Left colon (tissue), 2 donors: ENCODE results near the gene GNB1. TPM values are rescaled to one million over a fixed set of nuclear protein-coding genes. Genes with fewer than 3 reads are reported as not detected.
A peak's percentile ranks its signal among the peaks of the same experiment; 100 is the strongest.

Experiments
- ATAC-seq: fragments of 200-7000 bp; cut with Tn5 transposase; one replicate; pipeline ENCODE4 v1.9.1; 2020; ENCODE audit warnings: mild to moderate bottlenecking, moderate library complexity
- DNase-seq, 2 donors: peaks; one replicate each; pipeline ENCODE4 v3.0.0-alpha.2; 2020
- intact Hi-C, 2 donors: fragments of 100-400 bp; cut with DNase I in 1 of 2; cut with micrococcal nuclease in 1 of 2; formaldehyde crosslinking; loops; one replicate each; pipeline versions ENCODE4 v1.11.2 to v1.14.0; 2022; cut with DNase I, micrococcal nuclease
- total RNA-seq, 2 donors: library from RNA; stranded (reverse); fragmentation: NEBNext Ultra II Directional; extraction: Animal tissue kit (Norgen Biotek cat#: 25700); gene quantifications; one replicate each; pipeline ENCODE4 v1.2.1, GENCODE V29; 2021
- donor health status: DM: no; HTN: no; CAD: no.
- donor health status: DM: yes; HTN: yes; CAD: no.

Gene GNB1
- total RNA-seq, 2 donors from 2014 or later = 308 to 326 TPM

DNA sequence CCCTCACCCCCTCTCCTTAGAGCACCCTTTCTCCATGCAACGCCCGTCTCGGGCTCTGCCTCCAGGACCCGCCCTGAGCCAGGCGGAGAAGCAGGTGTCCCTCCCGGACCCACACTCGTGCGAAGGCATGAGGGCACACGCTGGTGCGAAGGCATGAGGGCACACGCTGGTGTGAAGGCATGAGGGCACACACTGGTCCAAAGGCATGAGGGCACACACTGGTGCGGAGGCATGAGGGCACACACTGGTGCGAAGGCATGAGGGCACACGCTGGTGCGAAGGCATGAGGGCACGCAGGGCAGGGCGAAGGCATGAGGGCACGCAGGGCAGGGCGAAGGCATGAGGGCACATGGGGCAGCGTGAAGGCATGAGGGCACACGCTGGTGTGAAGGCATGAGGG lies 34.0 kb upstream of the GNB1 start:
- peak in 1 of 2 donors; percentile 27 for DNase-seq
- intact Hi-C loops = no loop called here
- ATAC-seq = no peak

DNA sequence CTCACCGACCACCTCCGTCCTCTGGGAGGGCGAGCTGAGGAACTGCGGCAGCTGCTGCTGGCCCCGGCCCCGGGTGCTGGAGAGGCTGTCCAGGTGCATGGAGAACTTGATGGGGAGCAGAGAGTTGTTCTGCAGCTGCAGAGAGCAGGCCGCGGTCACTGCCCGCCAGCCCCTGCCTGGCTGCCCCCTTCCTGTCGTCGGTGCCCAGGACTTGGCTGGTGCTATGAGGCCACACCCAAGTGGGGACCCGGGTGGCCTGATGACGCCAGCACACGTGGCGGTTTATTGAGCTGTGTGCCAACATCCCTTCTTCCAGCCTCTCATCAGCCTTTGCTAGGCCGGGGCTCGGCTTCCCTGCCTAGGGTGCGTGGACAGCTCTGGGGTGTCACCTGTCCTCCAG lies 33.5 kb upstream of the GNB1 start:
- intact Hi-C loops = no loop called here
- DNase-seq = peak in 1 of 2 donors; percentile 35
- no peak for ATAC-seq

DNA sequence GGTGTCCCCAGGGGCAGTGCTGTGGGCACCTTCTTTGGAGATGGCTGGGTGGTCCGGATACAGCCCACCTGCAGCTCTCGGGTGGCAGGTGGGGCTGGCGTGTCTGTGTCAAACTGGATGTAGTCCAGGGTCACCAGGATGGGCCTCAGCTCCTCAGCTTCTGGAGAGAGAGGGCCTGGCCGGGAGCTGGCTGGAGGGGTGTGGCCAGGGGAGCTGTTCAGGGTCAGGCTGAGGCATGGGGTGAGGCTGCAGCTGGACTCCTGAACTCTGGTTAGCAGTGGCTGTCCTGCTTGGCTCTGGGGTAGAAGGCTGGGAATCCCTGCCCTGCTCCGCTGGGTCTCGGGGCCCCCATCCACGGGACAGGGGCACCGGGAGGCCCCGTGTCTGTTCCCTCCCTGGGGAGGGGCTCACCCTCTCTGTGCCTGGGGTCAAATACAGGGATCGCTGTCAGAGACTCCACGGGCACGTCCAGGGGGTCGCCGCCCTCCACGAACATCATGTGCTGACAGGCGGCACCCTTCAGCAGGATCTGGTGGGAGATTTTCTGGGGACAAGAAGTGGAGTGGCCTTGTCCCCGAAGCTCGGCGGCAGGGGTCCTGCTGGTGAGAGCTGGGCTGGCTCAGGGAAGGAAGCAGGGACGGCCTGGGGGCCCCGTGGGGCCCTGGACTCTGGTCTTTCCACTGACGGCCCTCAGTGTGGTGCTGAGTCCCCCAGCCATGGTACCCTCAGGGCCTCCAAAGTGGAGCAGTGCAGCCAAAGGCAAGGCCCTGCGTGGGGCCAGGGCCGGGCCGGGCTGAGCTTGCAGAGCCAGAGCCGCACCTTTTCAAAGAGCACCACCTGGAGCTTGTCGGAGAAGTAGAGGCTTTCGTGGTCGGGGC lies 32.3 kb upstream of the GNB1 start:
- peak; percentile 65 to 82 for DNase-seq
- ATAC-seq = peak; percentile 43
- intact Hi-C loops = no loop called here

DNA sequence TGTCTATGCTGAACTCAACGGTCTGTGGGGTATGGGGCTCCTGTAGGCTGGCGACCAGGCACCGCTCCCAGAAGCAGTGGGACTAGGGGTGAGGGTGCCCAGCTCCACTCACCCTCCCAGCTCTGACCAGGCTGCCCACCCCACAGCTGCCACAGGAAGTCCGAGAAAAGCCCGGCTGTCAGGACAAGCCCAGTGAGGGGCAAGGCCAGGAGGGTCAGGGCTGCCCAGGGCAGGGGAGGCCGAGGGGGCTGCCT lies 31.7 kb upstream of the GNB1 start:
- intact Hi-C loops = no loop called here
- no peak for ATAC-seq
- peak in 1 of 2 donors; percentile 26 for DNase-seq

DNA sequence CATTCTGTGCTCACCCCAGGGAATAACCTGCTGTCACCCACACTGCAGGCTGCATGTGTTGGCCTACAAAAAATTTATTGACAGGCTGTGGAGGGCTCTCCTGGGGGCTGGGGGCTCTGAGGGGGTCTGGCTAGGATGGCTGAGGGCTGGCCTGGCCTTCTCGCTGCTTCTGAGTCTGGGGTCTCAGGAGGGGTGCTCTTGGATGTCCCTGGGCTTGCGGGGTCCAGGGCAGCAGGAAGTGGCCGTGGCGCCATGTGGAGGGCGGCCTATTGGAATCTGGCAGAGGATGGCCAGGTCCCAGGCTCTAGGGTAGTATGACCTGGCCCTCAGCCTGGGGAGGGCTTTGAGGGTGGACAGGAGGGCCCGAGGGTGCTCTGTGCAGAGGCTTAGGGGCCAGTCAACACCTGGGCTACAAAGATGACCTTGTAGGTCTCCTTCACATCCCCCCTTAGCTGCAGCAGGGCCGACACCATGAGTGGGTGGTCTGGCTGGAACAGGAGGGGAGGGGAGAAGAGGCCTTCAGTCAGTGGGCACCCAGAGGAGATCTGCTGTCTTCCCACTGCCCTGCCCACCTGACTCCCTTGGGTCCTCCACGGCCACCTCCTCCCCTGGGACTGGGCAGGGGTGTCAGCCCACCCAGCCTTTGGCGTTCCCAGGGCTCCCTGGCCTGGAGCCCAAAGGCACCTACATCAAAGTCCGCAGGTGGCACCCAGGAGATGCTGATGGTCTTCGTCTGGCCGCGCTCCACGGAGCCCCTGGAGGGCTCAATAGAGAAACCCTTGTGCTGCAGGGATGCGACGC lies 31.2 kb upstream of the GNB1 start:
- intact Hi-C loops = no loop called here
- DNase-seq (peak in 1 of 2 donors; percentile 30), ATAC-seq (no peak)

DNA sequence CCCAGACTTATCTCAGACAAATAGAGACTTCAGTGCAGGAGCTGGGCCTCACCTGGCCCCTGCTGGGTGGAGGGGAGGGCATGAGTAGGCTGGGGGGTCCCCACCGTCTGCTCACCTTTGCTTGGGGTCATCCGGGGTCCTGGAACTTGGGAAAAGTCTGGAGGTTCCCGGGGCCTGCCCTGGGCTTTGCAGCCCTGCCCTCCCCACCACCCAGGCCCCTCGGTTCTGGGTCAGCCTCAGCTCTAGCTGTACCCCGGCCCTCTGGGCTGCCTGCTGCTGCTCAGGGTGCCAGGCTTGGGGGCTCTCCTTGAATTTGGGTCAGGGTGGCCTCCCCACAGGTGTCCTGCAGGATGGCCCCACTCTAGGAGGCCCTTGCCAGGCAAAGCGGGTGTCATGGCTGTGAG lies 30.6 kb upstream of the GNB1 start:
- no peak for ATAC-seq
- DNase-seq = peak in 1 of 2 donors; percentile 28
- intact Hi-C loops = no loop called here

DNA sequence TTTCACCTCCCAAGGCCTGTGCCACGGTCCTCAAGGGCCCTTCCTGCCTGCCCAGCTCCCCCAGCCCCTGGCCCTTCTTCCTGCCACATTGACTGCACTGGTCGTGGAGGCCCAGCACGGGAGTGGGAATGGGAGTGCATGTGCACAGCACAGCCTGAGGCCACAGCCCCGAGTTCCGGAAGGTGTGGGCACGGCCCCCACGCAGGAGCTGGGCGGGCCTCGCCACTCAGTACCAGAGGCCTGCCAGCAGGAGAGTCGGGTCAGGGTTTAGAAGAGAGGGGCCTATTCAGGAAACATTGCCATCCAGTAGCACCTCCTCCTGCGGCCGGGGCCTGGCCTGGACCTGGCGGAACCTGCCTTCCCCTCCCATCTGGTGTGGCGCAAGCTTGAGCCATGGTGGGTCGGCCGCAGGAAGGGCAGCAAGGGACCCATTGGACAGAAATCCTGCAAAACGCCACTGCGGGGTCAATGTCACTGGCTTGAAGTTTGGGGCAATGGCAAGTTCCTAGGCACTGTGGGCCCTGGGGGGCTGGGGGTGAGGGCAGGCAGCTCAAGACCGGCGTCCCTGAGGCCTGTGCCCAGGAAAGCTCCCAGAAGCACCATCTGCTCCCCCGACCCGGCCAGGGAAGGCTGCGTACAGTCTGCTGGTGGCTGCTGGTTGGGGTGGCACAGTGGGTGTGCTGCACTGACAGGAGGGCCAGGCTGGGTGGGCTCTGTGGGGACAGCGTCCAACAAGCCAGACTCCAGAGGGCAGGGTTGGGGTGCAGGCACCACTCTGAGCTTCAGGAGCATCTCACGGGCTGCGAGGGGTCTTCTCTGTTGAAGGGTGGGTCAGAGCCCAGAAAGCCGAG lies 29.9 kb upstream of the GNB1 start:
- DNase-seq (peak in 1 of 2 donors; percentile 26), ATAC-seq (no peak)
- intact Hi-C loops = no loop called here

DNA sequence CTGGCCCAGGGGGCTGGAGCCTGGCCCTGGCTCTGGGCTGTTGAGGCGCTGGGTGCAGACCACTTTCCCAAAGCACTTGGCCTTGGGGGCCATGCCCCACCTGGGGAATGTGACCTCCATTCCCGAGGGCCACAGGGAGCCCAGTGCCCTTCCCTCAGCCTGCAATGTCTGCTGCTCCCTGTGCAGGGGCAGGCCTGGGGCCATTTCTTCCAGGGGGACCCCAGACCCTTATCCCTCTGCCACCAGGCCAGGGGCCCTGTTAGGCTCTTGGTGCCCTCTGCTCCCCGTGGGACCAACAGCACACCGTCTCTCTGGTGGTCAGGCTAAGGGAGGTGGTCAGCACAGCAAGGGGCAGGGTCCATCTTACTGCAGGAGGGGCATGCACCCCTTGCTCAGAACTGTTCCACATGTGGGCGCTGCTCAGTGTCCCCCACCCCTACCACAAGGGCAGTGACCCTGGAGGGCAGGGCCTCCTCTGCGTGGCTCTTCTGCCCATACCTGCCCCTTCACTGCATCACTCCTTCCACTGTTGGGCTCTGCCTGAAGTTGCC lies 29.2 kb upstream of the GNB1 start:
- ATAC-seq = no peak
- intact Hi-C loops = no loop called here
- DNase-seq = no peak

DNA sequence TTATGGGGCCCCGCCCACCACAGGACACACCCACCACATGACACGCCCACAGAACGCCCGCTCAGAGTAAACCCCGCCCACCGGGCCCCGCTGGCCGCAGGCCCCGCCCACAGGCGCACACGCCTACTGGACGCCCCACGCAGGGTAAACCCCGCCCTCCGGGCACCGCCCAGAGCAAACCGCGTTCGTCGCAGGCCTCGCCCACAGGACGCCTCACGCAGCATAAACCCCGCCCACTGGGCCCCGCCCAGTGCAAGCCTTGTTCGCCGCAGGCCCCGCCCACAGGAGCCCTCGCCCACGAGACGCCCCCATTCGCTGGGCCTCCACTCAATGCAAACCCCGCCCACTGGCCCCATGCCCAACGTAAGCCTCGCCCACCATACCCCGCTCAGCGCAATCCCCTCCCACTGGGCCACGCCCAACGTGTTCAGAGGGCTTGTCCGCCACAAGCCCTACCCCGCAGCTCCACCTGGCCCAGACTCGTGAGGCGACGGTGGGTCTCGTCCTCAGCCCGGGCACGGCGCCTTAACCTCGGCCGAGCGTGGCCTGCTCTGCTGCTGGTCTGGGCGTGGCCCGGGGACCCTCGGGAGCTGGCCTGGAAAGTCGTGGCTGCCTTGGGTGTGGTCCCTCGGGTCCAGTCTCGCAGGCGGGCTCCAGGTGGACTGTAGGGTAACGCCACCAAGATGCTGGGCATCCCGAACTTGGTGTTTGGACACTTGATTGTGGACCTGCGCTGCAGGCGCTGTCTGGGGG lies 28.6 kb upstream of the GNB1 start:
- ATAC-seq (peak; percentile 73), DNase-seq (peak; percentile 100)
- intact Hi-C loops = no loop called here

DNA sequence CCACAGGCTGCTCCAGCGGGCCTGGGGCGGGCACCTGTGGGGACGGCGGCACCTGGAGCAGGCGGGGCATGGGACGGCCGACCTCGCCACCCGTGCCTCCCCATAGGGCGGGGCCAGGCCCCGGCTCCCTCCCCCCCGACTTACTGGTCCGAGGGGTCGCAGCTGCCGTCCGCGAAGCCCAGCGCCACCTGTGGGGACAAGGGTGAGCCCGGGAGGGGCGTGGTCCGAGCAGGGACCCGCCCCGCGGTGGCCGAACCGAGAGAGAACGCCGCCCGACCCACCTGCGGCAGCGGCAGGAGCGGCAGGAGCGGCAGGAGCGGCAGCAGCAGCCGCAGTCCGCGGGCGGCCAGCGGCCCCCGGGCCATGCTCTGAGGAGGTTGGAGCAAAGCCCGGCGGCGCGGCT lies 28.0 kb upstream of the GNB1 start, which contains the start of gene TMEM52:
Gene TMEM52, minus strand, starts transcription at position 379 of the 403 bp plus-strand sequence. Its CDS starts 14 bp downstream, at position 365.
- DNase-seq (peak in 1 of 2 donors; percentile 83), ATAC-seq (peak; percentile 38)
- intact Hi-C loops = no loop called here

DNA sequence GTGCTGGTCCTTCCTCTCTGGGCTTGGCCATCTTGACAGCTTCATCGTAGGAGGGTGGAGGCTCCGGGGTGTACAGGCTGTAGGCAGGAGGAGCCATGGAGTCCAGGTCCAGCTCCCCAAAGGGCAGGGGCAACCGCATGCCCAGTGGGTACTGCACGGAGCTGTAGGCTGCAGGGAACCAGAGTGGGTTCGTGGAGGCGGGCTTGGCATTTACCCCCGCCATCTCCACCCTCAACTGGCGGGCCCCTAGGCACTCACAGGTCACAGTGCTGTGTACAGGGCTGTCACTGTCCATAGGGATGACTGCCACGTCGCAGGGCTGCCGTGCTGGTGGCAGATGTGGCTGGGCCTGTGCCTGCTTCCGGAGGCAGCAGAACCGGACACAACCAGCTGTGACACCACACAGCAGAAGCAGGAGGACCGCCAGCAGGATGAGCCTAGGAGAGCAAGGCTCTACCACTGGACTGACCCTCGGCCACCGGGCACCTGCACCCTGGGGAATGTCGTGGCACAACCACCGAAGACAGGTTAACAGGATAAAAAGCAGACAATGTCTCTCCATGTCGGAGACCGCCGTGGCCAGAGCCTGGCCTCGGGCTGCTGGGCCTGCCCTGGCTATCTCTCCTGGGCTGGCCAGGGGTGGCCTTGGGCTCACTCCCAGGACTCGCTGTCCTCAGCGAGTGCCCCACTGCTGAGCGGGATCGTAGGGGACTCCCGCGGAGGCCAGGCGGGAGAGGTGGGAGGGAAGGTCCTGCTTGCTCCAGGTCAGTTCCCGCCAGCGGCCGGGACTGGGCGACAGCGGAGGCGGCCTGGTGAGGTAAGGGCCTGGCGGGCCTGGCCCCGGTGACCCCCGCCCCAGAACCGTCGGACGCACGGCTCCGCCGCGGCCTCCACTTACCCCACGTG lies 27.4 kb upstream of the GNB1 start:
- intact Hi-C loops = no loop called here
- DNase-seq (peak in 1 of 2 donors; percentile 37), ATAC-seq (no peak)

DNA sequence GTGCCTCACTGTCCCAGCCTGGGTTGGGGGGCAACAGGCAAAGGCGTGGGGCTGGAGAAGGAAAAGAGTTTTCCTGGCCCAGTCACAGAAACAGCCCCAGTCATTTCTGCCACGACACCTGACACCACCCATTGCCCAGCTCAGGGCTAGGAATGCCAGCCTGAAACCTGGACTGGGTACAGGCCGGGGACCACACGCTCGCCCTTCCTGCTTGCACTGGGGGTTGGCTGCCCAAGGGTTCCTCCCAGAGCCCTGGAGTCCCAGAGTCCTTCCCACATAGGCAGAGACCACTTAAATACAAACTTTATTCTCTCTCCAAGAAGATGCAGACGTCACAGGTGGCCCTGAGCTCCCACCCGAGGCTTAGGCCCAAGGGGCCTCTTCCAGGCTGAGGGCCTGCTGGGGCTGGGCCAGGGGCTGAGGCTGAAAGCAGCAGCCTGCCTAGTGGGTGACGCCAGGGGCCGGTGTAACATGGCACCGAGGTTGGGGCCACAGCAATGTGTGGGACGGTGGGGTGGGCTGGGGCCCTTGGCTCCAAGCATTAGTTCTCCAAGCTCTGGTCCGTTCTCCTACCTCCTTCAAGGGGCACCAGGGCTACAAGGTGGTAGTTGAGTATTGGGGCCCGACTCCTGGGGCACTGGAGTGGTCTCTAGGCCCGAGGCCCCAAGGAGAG lies 26.6 kb upstream of the GNB1 start:
- DNase-seq (no peak), ATAC-seq (no peak)
- intact Hi-C loops = no loop called here

DNA sequence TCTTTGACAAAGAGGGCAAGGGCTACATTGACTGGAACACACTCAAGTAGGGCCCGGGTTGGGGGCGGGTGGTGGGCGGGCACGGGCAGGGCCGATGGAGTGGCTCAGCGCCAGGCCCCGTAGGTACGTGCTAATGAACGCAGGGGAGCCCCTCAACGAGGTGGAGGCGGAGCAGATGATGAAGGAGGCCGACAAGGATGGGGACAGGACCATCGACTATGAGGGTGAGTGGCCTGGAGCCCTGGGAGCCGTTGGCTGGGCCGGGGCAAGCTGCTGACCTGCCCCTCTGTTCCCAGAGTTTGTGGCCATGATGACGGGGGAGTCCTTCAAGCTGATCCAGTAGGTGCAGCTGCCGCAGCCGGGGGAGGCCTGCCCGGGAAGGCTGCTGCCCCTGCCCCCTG lies 26.0 kb upstream of the GNB1 start:
- DNase-seq = no peak

DNA sequence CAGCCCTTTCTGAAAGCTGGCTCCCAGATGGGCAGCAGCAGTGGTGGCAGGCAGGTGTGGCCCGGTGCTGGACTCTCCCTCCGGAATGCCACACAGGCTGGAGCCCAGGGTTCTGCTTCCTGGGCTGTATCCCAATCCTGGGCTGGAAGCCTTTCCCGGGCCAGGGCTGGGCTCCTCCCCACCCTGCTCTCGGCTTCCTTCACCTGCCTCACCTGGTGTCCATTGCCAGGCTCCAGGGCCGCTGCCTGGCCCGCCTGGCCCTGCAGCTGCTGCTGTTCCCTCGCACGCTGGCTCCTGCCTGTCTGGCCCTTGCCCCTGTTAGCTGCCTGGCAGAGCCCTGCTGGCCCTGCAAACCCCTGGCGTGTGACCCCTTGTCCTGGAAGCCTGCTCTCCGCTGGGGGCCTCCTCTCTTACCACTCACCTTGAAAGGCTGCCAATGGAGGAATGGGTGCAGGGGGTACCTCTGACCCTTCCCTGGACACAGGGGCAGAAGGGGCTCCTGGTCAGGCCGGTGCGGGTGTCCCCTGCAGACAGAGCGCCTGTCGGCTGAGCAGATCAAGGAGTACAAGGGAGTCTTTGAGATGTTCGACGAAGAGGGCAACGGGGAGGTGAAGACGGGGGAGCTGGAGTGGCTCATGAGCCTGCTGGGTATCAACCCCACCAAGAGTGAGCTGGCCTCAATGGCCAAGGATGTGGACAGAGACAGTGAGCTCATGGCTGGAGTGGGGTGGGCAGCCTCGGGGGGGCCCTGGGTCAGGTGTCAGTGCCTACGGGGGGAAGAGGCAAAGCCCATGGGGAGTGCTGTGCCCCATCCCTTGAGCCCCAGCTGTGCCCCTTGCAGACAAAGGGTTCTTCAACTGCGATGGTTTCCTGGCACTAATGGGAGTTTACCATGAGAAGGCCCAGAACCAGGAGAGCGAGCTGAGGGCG lies 25.3 kb upstream of the GNB1 start:
- intact Hi-C loops = no loop called here
- ATAC-seq (peak; percentile 22), DNase-seq (peak in 1 of 2 donors; percentile 38)

More for the DNA sequence above, 26.0 kb upstream of the GNB1 start:
- intact Hi-C loops = no loop called here
- no peak for ATAC-seq

DNA sequence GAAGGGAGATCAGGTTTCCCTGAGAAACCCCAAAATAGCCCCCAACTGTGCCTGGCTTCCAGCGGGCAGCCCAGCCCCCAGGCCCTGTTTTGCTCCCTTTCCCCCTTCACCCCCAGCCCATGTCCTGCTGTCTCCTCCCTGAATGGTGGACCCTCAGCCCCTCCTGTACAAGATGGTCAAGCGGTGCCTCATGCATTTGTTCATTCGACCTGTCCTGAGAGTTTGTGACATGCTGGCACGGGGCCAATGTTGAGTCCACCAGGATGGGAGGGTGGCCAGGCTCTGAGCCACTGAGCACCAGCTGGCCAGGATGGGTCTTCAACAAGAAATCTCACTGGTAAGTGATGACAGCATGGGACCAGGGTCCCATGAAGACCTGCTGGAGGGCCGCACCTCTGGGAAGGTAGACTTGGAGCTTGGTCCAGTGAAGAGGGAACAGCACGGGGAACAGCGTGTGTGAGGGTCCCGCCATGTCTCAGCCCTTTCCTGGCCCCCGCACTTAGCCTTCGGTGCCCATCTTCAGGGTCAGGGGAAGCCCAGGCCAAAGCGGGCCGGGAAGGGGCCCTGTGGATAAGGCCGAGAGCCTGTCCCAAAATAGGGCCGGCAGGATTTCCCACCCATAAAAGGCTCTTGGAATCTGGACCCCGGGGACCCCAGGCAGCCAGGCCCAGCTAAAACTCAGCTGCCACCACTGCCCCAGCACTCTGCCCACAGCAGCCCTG lies 24.2 kb upstream of the GNB1 start, which contains the start of gene CALML6:
Gene CALML6, plus strand, starts transcription at position 290 of the 722 bp plus-strand sequence. Its CDS starts 21 bp downstream, at position 311.
- intact Hi-C loops = no loop called here
- DNase-seq (peak in 1 of 2 donors; percentile 30), ATAC-seq (no peak)
